ENCODE data around the gene PTPN22. TPM values are rescaled to one million over a fixed set of nuclear protein-coding genes. Genes with fewer than 3 reads are reported as not detected.

The PTPN22 gene
- total RNA-seq, result 1 to 10 TPM; 2.9 to 4.6 TPM

DNA sequence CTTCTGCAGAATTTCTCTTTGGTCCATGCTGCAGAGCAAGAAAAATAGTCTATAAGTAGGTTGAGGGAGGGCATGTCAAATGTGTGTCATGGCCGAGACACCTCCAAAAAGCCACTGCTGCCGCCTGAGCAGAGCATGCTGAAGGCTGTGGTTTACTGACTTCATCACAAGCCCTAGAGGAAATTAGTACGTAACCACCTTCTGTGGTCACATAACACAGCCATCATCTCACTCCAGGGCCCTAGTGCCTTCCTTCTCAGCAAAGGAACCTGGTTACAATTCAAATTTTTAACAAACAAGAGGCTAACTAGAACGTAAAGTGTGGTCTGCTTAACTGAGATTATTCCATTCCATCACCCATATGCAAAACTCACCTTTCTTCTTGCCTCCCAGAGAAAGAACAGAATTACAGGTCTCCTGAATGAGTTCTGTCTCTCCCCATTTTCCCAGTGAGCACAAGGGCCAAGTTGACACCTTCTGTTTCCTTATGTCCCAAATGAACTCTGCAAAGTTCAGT is at the start of gene PTPN22:
Gene PTPN22, minus strand, starts transcription at position 116 of the 517 bp plus-strand sequence.
- peak in 3 of 4 donors; percentile 20 to 67 (median 23) for DNase-seq

DNA sequence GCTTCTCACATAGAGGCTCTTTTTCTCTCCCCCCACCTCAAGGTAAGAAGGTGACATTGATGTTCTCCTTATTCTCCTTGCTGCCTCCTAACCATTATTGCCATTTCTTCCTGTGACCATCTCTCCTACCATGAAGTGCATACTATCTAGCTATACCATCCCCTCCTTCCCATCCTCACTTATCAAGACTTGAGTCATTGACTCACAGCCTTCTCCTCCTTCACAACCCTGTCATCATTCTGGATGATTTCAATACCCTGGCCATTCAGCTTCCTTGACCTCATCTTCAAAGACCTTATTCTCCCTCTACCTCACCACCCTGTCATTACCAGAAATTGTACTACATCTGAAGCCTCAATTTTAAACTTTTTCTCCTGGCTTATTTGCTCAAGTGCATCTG is 46.7 kb upstream of the PTPN22 start:
- DNase-seq (no peak), ATAC-seq (no peak)
- TF ChIP-seq, protein P1, sequence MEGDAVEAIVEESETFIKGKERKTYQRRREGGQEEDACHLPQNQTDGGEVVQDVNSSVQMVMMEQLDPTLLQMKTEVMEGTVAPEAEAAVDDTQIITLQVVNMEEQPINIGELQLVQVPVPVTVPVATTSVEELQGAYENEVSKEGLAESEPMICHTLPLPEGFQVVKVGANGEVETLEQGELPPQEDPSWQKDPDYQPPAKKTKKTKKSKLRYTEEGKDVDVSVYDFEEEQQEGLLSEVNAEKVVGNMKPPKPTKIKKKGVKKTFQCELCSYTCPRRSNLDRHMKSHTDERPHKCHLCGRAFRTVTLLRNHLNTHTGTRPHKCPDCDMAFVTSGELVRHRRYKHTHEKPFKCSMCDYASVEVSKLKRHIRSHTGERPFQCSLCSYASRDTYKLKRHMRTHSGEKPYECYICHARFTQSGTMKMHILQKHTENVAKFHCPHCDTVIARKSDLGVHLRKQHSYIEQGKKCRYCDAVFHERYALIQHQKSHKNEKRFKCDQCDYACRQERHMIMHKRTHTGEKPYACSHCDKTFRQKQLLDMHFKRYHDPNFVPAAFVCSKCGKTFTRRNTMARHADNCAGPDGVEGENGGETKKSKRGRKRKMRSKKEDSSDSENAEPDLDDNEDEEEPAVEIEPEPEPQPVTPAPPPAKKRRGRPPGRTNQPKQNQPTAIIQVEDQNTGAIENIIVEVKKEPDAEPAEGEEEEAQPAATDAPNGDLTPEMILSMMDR (IDR thresholded peaks at IDR 0.05), result no peak
- no peak for TF ChIP-seq POLR2A (IDR thresholded peaks at IDR 0.05)
- intact Hi-C loops (cut with DNase I), result no loop called here
- H3K4me1 ChIP-seq, result no peaks in the 10 kb centered on the region
- H3K4me3 ChIP-seq, result no peak overlapping the region
- H3K9me3 ChIP-seq, result no peaks in the 10 kb centered on the region
- H3K27me3 ChIP-seq, result no peaks in the 10 kb centered on the region
- H3K27ac ChIP-seq, result no peak overlapping the region
- H3K36me3 ChIP-seq (replicated peaks in 1 of 2; ENCODE audit: insufficient read depth in 1 of 2, low read depth in 2 of 2), result no peaks in the 10 kb centered on the region

More for the DNA sequence above, at the start of gene PTPN22:
- Histone ChIP-seq H3K27ac (peak within 1 kb of the TSS in 1 of 4 donors; percentile 58), H3K36me3 (replicated peaks in 1 of 2; ENCODE audit: insufficient read depth in 1 of 2, low read depth in 2 of 2) (no peaks in the 10 kb centered on the region), H3K9me3 (no peaks in the 10 kb centered on the region), H3K4me3 (no peak within 1 kb of the TSS), H3K4me1 (peaks cover 28% of the 10 kb centered on the region), H3K27me3 (no peaks in the 10 kb centered on the region)
- no peak for ATAC-seq
- intact Hi-C loops (cut with DNase I), result no loop called here
- 71 to 85% methylated on average over 3 to 4 of the region's 4 CpGs for WGBS, 2 donors
- no peak for TF ChIP-seq POLR2A (IDR thresholded peaks at IDR 0.05)
- TF ChIP-seq, protein P1 (IDR thresholded peaks at IDR 0.05), result no peak

DNA sequence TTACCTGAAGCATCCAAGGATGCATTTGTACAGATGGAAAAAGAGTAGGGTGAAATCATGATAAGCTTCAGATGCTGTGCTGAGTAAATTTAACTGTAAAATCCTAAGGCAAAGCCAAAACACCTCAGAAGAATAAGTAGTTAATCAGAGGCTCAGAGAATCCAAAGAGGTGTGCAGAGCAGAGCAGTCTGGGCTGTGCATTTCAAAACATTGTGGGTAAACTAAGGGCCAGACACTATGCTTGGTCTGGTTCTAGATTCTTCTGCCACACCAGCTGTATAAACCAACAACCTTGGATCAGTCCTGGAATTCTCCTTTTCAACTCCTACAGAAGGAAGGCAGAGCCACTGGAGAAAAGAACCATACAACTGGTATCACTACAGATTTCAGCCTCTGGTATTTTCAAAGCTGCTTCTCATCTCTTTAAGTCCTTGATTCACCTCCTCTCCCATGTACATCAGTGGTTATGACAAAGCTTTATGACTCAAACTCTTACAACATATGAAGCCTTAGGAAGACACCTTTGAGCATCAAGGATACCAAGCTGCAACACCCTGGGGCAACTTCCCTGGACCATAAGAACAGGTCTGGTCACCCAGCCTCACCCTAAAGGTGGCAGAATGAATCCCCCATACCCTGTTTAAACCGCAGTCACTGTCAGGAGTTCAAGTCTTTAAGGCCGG is 46.0 kb upstream of the PTPN22 start:
- intact Hi-C loops (cut with DNase I), result no loop called here
- no peak for ATAC-seq
- H3K36me3 ChIP-seq (replicated peaks in 1 of 2; ENCODE audit: insufficient read depth in 1 of 2, low read depth in 2 of 2), result no peaks in the 10 kb centered on the region
- TF ChIP-seq, protein P1 (IDR thresholded peaks at IDR 0.05), result no peak
- H3K4me1 ChIP-seq, result peaks cover 6% of the 10 kb centered on the region
- no peaks in the 10 kb centered on the region for H3K9me3 ChIP-seq
- 82 to 83% methylated on average over 2 of the region's 2 CpGs for WGBS, 2 donors
- no peak for DNase-seq
- H3K4me3 ChIP-seq, result no peak overlapping the region
- no peaks in the 10 kb centered on the region for H3K27me3 ChIP-seq
- H3K27ac ChIP-seq, result no peak overlapping the region

DNA sequence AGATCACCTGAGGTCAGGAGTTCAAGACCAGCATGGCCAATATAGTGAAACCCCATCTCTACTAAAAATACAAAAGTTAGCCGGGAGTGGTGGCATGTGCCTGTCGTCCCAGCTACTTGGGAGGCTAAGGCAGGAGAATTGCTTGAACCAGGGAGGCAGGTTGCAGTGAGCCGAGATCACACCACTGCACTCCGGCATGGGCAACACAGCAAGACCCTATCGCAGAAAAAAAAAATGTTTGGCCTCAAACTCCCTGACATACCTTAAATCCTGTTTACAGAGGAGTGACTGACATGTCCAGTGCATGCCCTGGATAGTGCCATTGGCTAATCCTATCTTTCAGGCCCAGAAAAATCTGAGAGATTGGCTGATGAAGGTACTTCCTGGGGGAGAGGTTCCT is 45.5 kb upstream of the PTPN22 start:
- ATAC-seq (no peak), DNase-seq (no peak)
- Histone ChIP-seq H3K27ac (no peak overlapping the region), H3K36me3 (replicated peaks in 1 of 2; ENCODE audit: insufficient read depth in 1 of 2, low read depth in 2 of 2) (no peaks in the 10 kb centered on the region), H3K4me1 (peaks cover 7% of the 10 kb centered on the region), H3K27me3 (no peaks in the 10 kb centered on the region), H3K9me3 (no peaks in the 10 kb centered on the region), H3K4me3 (no peak overlapping the region)
- WGBS, 2 donors, result 93 to 96% methylated on average over 5 of the region's 5 CpGs
- TF ChIP-seq POLR2A (IDR thresholded peaks at IDR 0.05), result no peak
- TF ChIP-seq, protein P1 (IDR thresholded peaks at IDR 0.05), result no peak
- intact Hi-C loops (cut with DNase I), result no loop called here
